Measurements from ENCODE around the gene INTS3.
"Not testable (repeated sequence)": the region's sequence is repeated elsewhere in the genome, so short reads cannot be mapped to it uniquely, and the experiment has no call there.

The INTS3 gene

GRCh38 chr1:153699768-153700167 is 28.1 kb upstream of the INTS3 start:
- no peak for DNase-seq

DNA sequence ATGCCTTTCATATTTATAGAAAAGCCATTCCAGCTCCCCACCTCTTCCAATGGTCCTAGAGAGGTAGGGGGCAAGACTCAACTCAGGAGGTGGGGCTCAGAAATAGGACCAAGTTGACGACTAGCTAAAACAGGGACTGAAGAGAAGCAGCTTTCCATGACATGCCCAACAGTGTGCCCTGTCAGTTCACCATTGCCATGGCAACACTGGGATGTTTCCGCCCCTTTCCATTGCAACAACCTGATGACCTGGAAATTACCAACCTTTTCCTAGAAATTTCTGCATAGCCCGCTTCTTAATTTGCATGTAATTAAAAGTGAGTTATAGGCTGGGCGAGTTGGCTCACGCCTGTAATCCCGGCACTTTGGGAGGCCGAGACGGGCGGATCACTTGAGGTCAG is 22.4 kb upstream of the INTS3 start:
- DNase-seq: no peak

GRCh38 chr1:153711026-153711425 is 16.8 kb upstream of the INTS3 start:
- DNase-seq: no peak

GRCh38 chr1:153716211-153716610 is 11.6 kb upstream of the INTS3 start:
- not testable (repeated sequence) for DNase-seq

DNA sequence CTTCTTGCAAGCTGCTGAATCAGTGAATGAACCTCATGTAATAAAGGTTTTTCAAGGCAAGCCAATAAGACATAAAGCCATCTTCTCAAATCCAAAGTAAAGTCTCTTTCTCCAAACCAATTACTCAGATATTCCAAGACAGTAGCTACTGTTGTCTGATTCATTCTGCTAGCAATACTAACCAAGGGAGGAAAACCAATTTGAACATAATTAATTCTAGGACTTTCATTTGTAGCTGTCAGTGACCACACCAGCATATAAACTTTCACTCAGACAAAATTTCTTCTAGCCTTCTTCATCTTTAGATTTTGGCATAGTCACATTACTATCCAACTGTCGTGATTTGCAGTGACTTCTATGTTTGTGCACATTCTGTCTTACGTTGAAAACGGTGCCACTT is 10.5 kb upstream of the INTS3 start:
- DNase-seq: no peak

- no peak for DNase-seq
Measured at GRCh38 chr1:153723687-153724086, 4.2 kb upstream of the INTS3 start.

DNA sequence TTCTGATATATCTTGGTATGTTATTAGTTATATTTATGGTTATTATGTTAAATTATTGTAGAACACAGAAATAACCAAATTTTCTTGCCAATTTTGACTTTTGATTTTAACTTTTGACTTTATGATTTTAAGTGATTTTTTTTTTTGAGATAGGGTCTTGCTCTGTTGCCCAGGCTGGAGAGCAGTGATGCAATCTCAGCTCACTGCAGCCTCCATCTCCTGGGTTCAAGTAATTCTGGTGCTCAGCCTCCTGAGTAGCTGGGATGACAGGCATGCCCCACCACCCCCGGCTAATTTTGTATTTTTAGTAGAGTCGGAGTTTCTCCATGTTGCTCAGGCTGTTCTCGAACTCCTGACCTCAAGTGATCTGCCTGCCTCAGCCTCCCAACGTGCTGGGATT is 3.2 kb upstream of the INTS3 start:
- DNase-seq: not testable (repeated sequence)

DNA sequence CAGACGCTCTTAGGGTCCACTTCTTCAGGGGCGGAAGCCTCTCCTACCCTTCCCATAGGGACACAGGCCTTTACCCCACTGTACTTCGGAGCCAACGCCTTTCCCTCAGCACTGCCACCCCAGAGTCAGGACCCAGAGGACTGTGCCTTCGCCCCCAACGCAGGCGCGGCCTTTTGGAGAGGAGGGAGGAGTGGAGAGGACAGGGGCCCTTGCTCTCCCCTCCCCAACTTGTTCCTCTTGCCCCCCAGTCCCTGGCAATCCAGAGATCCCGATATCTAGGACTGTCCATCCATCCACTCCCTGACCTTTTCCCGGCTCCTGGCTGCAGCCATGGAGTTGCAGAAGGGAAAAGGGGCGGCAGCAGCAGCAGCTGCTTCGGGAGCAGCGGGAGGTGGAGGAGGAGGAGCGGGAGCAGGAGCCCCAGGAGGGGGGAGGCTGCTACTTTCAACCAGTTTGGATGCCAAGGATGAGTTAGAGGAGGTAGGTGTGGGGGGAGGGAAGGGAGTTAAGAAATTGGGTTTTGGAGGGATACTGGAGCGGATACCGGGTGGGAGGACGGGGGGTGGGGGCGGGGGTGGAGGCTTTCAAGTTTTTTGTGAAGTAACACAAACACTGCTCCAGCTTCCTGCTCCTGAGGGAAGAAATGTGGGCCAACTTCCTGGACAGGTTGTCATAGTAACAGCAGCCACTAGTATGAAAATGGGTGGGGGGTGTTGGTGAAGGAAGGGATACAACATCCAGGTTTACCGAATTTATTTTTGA is 636 bp downstream of the INTS3 start:
- DNase-seq: peak; percentile 66

DNA sequence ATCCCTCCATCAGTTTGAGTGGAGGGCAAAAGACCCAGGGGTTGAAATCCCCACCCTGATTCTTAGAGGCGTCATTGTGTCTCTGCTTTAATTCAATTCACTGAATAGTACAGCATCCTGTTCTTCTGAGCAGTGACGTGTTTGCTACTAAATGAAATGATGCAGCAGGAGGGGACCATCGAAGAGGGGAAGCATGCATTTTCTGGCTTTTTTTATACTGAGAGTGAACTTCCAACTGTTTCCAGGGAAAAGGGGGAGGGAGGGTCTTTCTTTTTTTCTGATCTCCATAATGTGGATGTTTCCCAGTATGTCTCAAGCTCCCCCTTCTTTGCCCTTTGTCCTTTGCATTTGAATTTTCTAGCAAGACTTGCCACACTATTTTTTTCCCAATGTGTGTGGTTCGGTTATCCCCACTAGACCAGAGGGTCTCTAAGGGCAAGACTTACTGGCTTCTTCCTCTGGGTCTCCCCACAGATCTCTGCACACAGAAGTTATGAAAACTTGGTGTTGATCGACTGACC is 2.7 kb downstream of the INTS3 start:
- DNase-seq: no peak

DNA sequence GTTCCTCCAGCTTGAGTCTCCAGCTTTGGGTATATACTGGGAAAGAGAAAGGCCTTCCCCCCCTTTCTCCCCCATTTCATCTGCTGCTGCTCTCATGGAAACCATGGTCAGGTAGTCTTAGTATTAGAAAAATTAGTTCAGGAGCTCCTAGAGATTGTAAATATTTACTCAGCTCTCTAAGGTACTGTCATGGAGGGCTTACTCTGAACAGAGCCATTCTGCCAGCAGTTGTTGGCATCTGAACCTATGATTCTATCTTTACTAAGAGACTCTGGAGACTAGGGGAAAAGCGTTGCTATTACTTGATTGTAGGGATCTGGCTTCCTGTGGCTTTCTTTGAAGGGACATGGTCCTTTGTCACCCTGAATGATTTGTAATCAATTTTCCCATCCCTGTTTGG is 6.1 kb downstream of the INTS3 start:
- no peak for DNase-seq

DNA sequence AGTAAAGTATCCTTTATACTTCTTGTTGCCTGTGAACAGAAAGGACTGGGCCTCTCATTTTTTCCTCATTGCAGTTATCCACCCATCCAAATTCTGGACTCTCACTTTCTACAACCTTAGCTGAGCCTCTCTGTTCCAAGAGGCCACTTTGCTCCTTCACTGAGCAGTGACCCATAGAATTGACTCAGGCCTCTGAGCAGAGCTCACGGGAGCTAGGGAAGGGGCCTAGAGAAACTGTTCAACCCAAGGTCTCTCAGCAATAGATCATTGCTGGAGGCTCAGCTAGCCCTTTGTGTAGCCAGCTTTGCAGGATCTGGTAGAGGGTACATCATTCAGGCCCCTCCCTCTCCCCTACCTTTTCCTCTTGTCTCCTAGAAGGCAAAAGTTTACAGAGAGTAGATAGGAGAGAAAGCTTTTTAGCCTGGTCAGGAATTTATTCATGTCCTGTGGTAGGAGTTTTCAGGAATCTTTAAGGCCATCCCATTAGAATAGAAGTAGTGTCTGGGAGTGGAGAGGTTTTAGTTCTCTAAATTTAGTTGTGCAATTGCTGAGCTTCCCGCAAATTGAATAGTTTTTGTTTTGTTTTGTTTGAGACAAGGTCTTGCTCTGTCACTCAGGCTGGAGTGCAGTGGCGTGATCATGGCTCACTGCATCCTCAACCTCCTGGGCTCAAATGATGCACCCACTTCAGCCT is 6.7 kb downstream of the INTS3 start:
- no peak for DNase-seq

DNA sequence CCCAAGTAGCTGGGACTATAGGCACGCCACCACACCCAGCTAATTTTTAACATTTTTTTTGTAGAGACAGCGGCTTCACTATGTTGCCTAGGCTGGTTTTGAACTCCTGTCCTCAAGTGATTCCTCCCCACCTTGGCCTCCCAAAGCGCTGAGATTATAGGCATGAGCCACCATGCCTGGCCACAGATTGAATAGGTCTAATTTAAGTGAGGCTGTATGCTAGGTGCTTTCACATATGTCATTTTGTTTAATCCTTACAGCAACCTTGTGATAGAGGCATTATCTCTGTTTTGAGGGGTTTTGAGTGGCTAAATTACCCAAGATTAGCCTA is 7.2 kb downstream of the INTS3 start:
- DNase-seq: no peak

DNA sequence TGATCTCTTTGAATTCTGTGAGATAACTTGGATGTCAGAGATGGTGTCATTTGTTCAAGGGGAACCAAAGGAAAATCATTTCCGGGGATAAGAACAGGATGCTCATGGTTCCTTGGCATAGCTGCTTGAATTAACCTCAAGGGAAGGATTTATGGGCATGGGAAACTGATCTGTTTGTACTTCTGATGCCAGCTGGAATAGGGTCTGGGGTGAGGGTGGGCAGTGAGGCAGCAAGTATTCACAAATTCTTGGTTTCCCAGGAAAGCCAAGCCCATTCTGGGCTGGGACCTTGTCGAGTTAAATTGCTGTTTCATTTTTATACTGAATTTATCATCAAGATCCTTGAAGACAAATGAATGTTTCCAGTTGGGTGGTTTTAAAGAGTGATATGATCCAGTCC is 14.1 kb downstream of the INTS3 start:
- DNase-seq: no peak

DNA sequence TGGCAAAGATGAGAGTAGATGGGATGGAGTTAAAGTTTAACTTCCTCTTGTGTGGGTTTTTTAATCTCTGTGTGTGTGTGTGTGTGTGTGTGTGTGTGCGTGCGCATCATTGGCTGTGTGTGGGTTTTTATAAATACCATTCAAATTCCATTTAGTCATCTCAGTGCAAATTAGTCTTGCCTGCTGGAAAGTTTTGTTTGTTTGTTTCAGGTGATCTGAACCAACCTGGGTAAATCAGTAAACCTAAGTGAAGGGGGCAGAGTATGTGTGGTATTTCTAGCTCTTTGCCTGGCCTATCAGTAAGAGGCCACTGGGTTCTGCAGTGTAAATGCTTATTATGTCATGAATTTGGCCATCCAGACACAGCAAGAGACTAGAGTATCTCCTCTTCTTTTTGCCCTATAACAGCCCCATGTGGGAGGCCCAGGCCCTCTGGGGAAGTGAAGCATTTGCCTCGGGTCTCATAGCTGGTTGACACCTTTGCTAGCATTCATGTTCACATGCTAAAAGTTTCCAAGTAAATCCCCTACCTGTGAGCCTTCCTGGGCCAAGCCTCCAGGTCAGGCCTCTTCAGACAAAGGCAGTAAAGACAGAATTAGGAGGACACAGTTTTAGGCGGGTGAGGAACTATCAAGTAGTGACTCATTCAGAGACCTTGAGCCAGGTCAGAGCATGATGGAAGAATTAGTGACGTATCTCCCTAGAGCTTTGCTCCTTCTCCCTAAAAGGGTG is 14.7 kb downstream of the INTS3 start:
- DNase-seq: no peak

GRCh38 chr1:153745417-153745816 is 17.6 kb downstream of the INTS3 start:
- no peak for DNase-seq

DNA sequence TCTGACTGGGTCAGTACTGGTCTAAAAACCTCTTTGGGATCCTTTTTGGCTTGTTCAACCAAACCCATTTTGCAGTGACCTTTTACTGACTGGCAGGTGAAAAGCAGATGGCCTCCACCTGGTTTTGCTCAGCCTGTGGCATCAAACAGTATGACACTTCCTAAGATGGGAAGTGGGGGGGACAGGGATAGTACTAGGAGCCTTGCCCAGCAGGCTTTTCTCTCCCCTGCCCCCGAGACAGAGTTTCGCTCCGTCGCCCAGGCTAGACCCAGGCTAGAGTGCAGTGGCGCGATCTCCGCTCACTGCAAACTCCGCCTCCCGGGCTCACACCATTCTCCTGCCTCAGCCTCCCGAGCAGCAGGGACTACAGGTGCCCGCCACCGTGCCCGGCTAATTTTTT is 18.3 kb downstream of the INTS3 start:
- DNase-seq: no peak

- DNase-seq: no peak
Measured at GRCh38 chr1:153748903-153749302, 21.1 kb downstream of the INTS3 start.

GRCh38 chr1:153749408-153750005 is 21.7 kb downstream of the INTS3 start:
- DNase-seq: peak; percentile 53

DNA sequence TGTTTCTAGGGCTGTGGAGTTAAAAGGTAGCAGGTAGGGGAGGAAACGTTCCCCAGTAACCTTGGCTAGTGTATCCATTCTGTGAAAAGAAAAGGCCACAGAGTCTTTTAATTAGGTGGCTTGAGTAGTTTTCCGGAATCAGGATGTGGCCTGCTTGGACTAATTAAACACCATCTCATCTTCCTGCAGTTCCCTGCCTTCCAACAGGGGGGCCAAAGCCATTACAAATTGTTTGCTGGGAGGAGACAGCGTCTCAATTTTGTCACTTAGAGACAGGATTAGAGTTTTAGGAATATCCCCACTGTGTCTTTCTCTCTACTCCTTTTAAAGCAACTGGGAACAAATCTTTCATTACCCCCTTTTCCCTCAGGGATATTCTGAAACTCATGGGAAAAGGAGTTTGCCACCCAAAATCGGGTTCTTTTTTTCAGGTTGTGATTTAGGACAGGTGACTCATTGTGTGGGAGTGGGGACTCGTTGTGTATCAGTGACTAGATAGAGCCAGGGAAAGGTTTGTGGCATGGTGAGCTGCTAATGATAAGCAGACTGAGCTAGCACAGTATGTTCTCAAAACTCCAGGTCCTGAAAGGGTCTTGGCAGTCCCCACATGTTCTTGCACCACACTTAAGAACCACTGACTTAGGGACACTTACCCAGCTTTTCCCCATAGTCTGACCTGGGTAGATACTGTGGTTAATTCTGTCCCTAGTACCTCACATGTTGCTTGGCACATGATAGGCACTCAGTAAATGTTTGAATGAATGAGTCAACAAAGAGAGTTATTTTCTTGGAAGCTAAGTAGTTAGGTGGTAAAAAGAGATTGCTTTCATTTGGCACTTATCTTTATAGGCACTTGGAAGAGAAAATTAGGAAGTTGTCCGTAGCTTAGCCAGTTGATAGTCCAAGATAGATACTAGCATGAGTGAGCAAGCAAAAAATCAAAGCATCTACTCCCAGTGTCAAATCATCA is 22.5 kb downstream of the INTS3 start:
- no peak for DNase-seq

- no peak for DNase-seq
Measured at GRCh38 chr1:153752072-153752471, 24.2 kb downstream of the INTS3 start.

DNA sequence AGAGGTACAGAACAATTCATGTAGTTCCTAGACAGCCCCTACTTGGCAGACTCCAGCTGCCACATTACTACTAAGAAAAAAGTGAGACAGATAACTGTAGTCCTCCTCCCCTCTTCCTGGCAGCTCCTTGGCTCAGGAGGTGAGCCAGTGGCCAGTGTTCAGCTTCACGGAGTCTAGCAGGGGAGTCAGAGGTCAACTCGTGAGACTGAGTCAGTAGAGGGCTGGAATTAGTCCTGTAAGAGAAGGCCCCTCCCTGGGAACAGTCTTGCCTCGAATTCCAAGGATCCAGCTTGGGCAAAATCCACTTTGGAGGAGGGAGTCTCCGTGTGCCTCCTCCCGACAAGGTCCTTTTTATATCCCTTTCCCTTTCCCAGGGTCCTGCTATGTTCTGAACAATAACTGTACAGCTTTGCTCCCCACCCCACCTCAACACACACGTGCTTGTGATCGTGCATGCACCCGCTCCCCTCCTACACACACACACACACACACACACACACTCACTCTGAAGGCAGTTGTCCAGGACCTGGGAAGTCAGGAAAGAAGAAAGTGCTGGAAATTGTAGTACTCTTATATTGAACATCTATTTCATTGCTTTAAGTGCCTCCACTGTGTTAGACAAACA is 24.8 kb downstream of the INTS3 start:
- DNase-seq: no peak

DNA sequence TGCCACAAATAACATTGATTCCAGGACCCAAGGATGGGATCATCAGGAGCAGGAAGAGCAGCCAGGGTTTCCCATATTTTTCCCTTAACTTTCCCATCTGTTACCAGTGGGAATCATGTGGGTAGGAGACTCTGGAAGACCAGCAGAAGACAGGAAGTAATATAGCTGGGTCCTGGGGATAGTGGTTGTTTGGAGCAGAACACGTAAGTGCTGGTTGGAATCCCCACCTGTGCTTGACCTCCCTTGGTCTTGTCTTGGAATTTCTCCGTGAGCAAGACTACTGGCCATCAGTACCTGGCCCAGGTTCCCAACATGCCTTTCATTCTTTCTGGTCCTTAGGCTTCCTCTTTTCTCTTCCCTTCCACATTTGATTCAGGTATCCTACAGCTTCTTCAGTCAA is 26.4 kb downstream of the INTS3 start:
- no peak for DNase-seq
